Pericardium fibroblast (primary cell): ENCODE data around the gene PIKFYVE. TPM values are rescaled to one million over a fixed set of nuclear protein-coding genes. Genes with fewer than 3 reads are reported as not detected.

Experiments
- total RNA-seq: library from RNA; depleted of rRNA; stranded (reverse); fragments of >200 nt; gene quantifications from 2 replicates; pipeline ENCODE4 v1.2.3, GENCODE V29; 2015

Gene PIKFYVE, protein sequence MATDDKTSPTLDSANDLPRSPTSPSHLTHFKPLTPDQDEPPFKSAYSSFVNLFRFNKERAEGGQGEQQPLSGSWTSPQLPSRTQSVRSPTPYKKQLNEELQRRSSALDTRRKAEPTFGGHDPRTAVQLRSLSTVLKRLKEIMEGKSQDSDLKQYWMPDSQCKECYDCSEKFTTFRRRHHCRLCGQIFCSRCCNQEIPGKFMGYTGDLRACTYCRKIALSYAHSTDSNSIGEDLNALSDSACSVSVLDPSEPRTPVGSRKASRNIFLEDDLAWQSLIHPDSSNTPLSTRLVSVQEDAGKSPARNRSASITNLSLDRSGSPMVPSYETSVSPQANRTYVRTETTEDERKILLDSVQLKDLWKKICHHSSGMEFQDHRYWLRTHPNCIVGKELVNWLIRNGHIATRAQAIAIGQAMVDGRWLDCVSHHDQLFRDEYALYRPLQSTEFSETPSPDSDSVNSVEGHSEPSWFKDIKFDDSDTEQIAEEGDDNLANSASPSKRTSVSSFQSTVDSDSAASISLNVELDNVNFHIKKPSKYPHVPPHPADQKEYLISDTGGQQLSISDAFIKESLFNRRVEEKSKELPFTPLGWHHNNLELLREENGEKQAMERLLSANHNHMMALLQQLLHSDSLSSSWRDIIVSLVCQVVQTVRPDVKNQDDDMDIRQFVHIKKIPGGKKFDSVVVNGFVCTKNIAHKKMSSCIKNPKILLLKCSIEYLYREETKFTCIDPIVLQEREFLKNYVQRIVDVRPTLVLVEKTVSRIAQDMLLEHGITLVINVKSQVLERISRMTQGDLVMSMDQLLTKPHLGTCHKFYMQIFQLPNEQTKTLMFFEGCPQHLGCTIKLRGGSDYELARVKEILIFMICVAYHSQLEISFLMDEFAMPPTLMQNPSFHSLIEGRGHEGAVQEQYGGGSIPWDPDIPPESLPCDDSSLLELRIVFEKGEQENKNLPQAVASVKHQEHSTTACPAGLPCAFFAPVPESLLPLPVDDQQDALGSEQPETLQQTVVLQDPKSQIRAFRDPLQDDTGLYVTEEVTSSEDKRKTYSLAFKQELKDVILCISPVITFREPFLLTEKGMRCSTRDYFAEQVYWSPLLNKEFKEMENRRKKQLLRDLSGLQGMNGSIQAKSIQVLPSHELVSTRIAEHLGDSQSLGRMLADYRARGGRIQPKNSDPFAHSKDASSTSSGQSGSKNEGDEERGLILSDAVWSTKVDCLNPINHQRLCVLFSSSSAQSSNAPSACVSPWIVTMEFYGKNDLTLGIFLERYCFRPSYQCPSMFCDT (N-terminal part only)
- 16.8 and 28.1 TPM in 2 replicates for total RNA-seq

GRCh38 chr2:208265801-208266552, at the start of gene PIKFYVE:
Gene PIKFYVE (plus strand): TSS chr2:208266255. CDS start chr2:208271520, 5,265 bp downstream.

DNA sequence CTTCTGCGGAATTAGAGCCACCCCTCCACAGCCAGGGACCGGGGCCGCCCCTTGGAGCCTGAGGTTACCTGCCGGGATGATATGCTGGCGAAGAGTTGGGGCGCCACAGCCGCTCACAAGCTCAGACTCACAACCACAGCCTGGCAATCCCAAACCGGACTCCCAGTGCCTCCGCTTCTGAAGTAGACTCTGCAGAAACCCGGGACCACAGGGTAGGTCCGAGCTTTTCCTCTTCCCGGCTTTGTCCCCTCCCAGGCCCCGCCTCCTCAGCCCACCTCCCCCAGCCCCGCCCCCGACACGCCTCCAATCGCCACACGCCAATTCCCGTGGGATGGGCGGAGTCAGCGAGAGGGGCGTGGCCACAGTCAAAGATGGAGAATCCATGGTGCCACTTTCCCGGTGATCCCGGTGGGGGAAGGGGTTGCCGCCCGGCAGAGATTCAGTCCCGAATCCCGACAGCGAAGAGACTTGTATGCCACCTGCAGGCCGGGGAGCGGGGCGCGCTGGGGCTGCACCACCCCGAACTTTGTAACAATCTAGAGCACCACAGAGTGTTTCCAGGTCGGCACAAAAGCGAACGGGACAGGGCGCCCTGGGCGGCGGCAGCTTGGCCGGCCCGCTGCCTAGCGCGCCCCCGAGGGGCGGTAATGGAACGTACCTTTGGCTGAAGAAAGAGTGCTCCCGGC, 11.0 kb upstream of the PIKFYVE start, which contains the start of gene IDH1:
Gene IDH1, minus strand, starts transcription at position 201 of the 686 bp plus-strand sequence. CDS start 3,520 bp downstream, outside the sequence.

DNA sequence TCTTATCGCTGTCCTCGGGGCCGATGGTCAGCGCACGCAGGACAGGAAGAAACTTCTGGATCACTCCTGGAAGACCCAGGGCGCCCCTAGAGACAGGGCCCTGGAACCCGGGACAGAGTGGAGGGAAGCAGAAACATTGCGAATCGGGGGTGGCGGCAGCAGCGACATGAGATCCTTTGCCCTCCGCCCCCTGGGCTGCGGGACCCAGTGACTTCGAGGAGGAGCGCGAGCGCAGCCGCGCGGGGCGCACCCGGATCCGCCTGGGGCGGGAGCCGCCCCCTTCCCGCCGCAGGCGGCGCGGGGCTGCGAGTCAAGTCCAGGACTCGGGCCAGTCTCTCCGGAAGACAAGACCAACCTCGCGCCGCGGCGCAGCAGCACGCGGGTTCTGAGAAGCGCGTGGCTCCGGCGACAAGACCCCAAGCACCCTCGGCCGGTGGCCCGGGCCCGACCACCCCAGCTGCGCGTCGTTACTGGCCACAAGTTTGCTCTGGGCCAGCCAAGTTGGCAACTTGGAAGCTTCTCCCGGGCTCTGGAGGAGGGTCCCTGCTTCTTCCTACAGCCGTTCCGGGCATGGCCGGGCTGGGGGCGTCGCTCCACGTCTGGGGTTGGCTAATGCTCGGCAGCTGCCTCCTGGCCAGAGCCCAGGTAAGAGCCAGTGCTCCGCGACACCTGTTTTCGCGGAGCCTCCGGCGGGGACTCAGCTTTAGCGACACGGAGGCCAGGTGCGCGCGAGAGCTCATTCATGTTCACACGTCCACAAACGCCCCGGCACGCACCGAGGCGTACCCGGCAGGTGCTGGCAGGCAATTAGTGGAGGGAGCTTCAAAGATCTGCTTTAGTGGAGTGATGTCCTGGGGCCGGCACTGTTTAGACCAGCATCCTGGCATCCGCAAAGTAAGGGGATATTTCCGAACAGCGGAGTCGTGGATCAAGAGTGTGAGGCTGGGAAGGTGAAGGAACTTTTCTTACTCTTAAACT, 140.7 kb downstream of the PIKFYVE start, which contains the start of gene PTH2R:
Gene PTH2R, plus strand, starts transcription at position 319 of the 978 bp plus-strand sequence. Its CDS starts 252 bp downstream, at position 571.

Other genes with a start within 250 kb of the PIKFYVE start
- 4.9 and 8.7 TPM in 2 replicates for gene PLEKHM3, start 240.7 kb upstream of the PIKFYVE start, total RNA-seq
- not detected in 2 replicates for gene CRYGD, start 141.7 kb upstream of the PIKFYVE start, total RNA-seq
- gene CRYGC, start 136.4 kb upstream of the PIKFYVE start, total RNA-seq = not detected in 2 replicates
- not detected in 2 replicates for gene CRYGB, start 120.1 kb upstream of the PIKFYVE start, total RNA-seq
- gene CRYGA, start 102.7 kb upstream of the PIKFYVE start, total RNA-seq = not detected in 2 replicates
- gene C2orf80, start 76.2 kb upstream of the PIKFYVE start, total RNA-seq = not detected in 2 replicates
- 160 and 175 TPM in 2 replicates for gene IDH1, start 11.2 kb upstream of the PIKFYVE start, total RNA-seq
- not detected in 2 replicates for gene PTH2R, start 140.5 kb downstream of the PIKFYVE start, total RNA-seq